IMR-90 (cell line): ENCODE results near the gene CDNF.

Experiments
- CEBPB ChIP-seq: IDR thresholded peaks from 2 replicates; pipeline ENCODE4 v1.6.1; 2012; ENCODE audit warnings: low read depth, low read length, improper control_type of control experiment
- NFE2L2 ChIP-seq: fragments of 150-350 bp; IDR thresholded peaks from 2 replicates; pipeline ENCODE4 v1.6.1; 2016; ENCODE audit warnings: low read depth, mild to moderate bottlenecking, low read length
- POLR2A ChIP-seq: IDR thresholded peaks from 2 replicates; pipeline ENCODE4 v1.6.1; 2012; ENCODE audit warnings: mild to moderate bottlenecking, low read depth, low read length
- RAD21 ChIP-seq: IDR thresholded peaks from 2 replicates; pipeline ENCODE4 v1.6.1; 2012; ENCODE audit warnings: low read length, improper control_type of control experiment
- RFX5 ChIP-seq: IDR thresholded peaks from 2 replicates; pipeline ENCODE4 v1.8.0; 2012; ENCODE audit warnings: low read depth, mild to moderate bottlenecking, low read length, moderate library complexity
- TF ChIP-seq, protein P1 (sequence below): conservative IDR thresholded peaks from 2 replicates; pipeline ENCODE4 v1.5.1; 2012; ENCODE audit warnings: mild to moderate bottlenecking, low read depth, low read length, improper control_type of control experiment
- TF ChIP-seq, protein P2 (sequence below): fragments of 150-350 bp; IDR thresholded peaks from 2 replicates; pipeline ENCODE4 v1.6.1; 2016; ENCODE audit warnings: low read depth, mild to moderate bottlenecking, low read length, moderate library complexity, borderline replicate concordance

- TF ChIP-seq RAD21: no peak
- TF ChIP-seq, protein P1, sequence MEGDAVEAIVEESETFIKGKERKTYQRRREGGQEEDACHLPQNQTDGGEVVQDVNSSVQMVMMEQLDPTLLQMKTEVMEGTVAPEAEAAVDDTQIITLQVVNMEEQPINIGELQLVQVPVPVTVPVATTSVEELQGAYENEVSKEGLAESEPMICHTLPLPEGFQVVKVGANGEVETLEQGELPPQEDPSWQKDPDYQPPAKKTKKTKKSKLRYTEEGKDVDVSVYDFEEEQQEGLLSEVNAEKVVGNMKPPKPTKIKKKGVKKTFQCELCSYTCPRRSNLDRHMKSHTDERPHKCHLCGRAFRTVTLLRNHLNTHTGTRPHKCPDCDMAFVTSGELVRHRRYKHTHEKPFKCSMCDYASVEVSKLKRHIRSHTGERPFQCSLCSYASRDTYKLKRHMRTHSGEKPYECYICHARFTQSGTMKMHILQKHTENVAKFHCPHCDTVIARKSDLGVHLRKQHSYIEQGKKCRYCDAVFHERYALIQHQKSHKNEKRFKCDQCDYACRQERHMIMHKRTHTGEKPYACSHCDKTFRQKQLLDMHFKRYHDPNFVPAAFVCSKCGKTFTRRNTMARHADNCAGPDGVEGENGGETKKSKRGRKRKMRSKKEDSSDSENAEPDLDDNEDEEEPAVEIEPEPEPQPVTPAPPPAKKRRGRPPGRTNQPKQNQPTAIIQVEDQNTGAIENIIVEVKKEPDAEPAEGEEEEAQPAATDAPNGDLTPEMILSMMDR: no peak
- TF ChIP-seq POLR2A: no peak
- TF ChIP-seq, protein P2, sequence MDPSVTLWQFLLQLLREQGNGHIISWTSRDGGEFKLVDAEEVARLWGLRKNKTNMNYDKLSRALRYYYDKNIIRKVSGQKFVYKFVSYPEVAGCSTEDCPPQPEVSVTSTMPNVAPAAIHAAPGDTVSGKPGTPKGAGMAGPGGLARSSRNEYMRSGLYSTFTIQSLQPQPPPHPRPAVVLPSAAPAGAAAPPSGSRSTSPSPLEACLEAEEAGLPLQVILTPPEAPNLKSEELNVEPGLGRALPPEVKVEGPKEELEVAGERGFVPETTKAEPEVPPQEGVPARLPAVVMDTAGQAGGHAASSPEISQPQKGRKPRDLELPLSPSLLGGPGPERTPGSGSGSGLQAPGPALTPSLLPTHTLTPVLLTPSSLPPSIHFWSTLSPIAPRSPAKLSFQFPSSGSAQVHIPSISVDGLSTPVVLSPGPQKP: no peak
- TF ChIP-seq NFE2L2: no peak
- no peak for TF ChIP-seq RFX5
- no peak for TF ChIP-seq CEBPB
Measured at GRCh38 chr10:14837003-14837756, 657 bp downstream of the CDNF start.
